HAP-1 (cell line): Measurements from ENCODE around the gene C10orf88.

Experiments
- DNase-seq, 2 experiments: peaks; one replicate each; pipeline ENCODE4 v3.0.0-alpha.2; 2016 to 2020; ENCODE audit warnings: low spot score in 2 of 2
- H3K27me3 ChIP-seq: fragments of 250-450 bp; sonication (Bioruptor Pico); 2 replicates; pipeline ENCODE4 v1.5.1; 2020; ENCODE audit warnings: low read depth, mild to moderate bottlenecking, moderate library complexity
- H3K36me3 ChIP-seq: fragments of 250-450 bp; sonication (Bioruptor Pico); replicated peaks from 2 replicates; pipeline ENCODE4 v1.5.1; 2020; ENCODE audit warnings: mild to moderate bottlenecking
- H3K4me1 ChIP-seq: fragments of 250-450 bp; sonication (Bioruptor Pico); 2 replicates; pipeline ENCODE4 v1.5.1; 2020; ENCODE audit warnings: mild to moderate bottlenecking
- H3K4me3 ChIP-seq: fragments of 250-450 bp; sonication (Bioruptor Pico); 2 replicates; pipeline ENCODE4 v1.5.1; 2020; ENCODE audit warnings: mild to moderate bottlenecking, moderate library complexity
- H3K9me3 ChIP-seq: fragments of 250-450 bp; sonication (Bioruptor Pico); 2 replicates; pipeline ENCODE4 v1.5.1; 2020; ENCODE audit warnings: mild to moderate bottlenecking, moderate library complexity
- in situ Hi-C: fragments of 300-500 bp; cut with MboI; formaldehyde crosslinking; loops from 3 replicates; pipeline ENCODE4 v1.14.3; 2020; ENCODE audit warnings: low sequenced_read_pairs, inconsistent platforms, mixed read lengths

Gene C10orf88

GRCh38 chr10:122983898-122984297 is 29.9 kb upstream of the C10orf88 start:
- no peaks in the 10 kb centered on the region for H3K9me3 ChIP-seq
- H3K27me3 ChIP-seq: no peaks in the 10 kb centered on the region
- in situ Hi-C loops: no loop called here
- H3K36me3 ChIP-seq: no peaks in the 10 kb centered on the region
- H3K4me1 ChIP-seq: peaks cover 12% of the 10 kb centered on the region
- H3K4me3 ChIP-seq: no peak overlapping the region
- no peak for DNase-seq

GRCh38 chr10:122981066-122981464 is 27.0 kb upstream of the C10orf88 start:
- in situ Hi-C loops: no loop called here
- Histone ChIP-seq H3K27me3 (no peaks in the 10 kb centered on the region), H3K36me3 (no peaks in the 10 kb centered on the region), H3K9me3 (no peaks in the 10 kb centered on the region), H3K4me1 (peaks cover 7% of the 10 kb centered on the region), H3K4me3 (peak overlapping the region; percentile 93)
- peak; percentile 43 to 69 for DNase-seq

- H3K36me3 ChIP-seq: no peaks in the 10 kb centered on the region
- DNase-seq: peak; percentile 64 to 91
- H3K4me1 ChIP-seq: peaks cover 7% of the 10 kb centered on the region
- no peaks in the 10 kb centered on the region for H3K27me3 ChIP-seq
- H3K4me3 ChIP-seq: peak within 1 kb of the TSS; percentile 93
- in situ Hi-C loops: no loop called here
- H3K9me3 ChIP-seq: no peaks in the 10 kb centered on the region
Measured at GRCh38 chr10:122980209-122981065, 26.4 kb upstream of the C10orf88 start, which contains the start of gene PSTK. TSS of gene PSTK (plus strand) at chr10:122980401. CDS start at chr10:122980480, 79 bp downstream.

DNA sequence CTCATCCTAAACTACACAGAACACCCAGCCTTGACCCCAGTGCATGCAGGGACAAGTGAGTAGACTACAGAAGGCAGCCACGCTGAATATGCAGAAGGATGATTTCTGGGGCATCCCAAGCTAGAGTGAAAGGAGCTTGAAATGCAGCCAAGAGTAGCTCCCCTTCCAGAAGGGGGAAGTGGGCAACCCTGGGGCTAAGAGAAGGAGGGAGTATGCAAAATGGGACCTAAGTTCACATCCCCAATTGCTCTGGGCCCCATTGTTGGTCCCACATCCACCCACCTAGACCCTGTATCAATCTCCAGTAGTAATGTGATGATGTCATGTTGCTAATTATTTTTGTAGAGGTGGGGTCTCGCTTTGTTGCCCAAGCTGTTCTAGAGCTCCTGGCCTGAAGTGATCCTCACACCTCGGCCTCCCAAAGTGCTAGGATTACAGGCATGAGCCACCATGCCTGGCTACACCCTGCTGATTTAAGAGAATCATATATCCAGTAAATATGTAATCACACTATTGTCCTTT is 20.6 kb upstream of the C10orf88 start:
- no peak for DNase-seq
- Histone ChIP-seq H3K4me3 (no peak overlapping the region), H3K9me3 (no peaks in the 10 kb centered on the region), H3K4me1 (peaks cover 3% of the 10 kb centered on the region), H3K36me3 (no peaks in the 10 kb centered on the region), H3K27me3 (no peaks in the 10 kb centered on the region)
- in situ Hi-C loops: no loop called here

DNA sequence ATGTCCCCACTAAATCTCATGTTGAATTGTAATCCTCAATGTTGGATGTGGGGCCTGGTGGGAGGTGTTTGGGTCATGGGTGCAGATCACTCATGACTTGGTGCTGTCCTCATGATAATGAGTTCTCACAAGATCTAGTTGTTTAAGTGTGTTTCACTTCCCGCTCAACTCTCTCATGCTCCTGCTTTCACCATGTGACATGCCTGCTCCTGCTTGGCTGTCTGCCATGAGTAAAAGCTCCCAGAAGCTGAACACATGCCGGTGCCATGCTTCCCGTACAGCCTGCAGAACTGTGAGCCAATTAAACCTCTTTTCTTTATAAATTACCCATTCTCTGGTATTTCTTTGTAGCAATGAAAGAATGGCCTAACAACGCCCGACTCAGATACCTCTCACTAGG is 20.0 kb upstream of the C10orf88 start:
- no peaks in the 10 kb centered on the region for H3K36me3 ChIP-seq
- H3K27me3 ChIP-seq: no peaks in the 10 kb centered on the region
- H3K4me3 ChIP-seq: no peak overlapping the region
- peak in 1 of 2 experiments; percentile 31 for DNase-seq
- H3K4me1 ChIP-seq: peaks cover 3% of the 10 kb centered on the region
- in situ Hi-C loops: no loop called here
- no peaks in the 10 kb centered on the region for H3K9me3 ChIP-seq

DNA sequence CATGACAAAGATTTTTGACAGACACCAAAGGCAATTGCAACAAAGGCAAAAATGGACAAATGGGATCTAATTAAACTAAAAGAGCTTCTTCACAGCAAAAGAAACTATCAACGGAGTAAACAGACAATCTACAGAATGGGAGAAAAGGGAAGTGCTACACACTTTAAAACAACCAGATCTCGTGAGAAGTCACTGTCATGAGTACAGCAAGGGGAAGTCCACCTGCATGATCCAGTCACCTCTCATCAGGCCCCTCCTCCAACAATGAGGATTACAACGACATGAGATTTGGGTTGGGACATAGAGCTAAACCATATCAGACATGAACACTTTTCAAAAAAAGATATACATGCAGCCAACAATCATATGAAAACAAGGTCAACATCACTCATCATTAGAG is 14.7 kb upstream of the C10orf88 start:
- no peak for DNase-seq
- no peaks in the 10 kb centered on the region for H3K27me3 ChIP-seq
- H3K4me1 ChIP-seq: no peaks in the 10 kb centered on the region; the same call in 1 of the 2 replicates
- no peaks in the 10 kb centered on the region for H3K36me3 ChIP-seq
- in situ Hi-C loops: no loop called here
- H3K4me3 ChIP-seq: no peak overlapping the region
- 0 out of 2 replicates have a peak, but pooled peaks cover 3% of the 10 kb centered on the region for H3K9me3 ChIP-seq

GRCh38 chr10:122966879-122967278 is 12.9 kb upstream of the C10orf88 start:
- in situ Hi-C loops: no loop called here
- H3K9me3 ChIP-seq: 0 out of 2 replicates have a peak, but pooled peaks cover 3% of the 10 kb centered on the region
- H3K27me3 ChIP-seq: no peaks in the 10 kb centered on the region
- H3K4me3 ChIP-seq: no peak overlapping the region
- no peak for DNase-seq
- H3K36me3 ChIP-seq: no peaks in the 10 kb centered on the region
- H3K4me1 ChIP-seq: no peaks in the 10 kb centered on the region

GRCh38 chr10:122962405-122962804 is 8.4 kb upstream of the C10orf88 start:
- Histone ChIP-seq H3K9me3 (0 out of 2 replicates have a peak, but pooled peaks cover 2% of the 10 kb centered on the region), H3K4me3 (no peak overlapping the region), H3K27me3 (no peaks in the 10 kb centered on the region), H3K36me3 (no peaks in the 10 kb centered on the region), H3K4me1 (no peaks in the 10 kb centered on the region)
- DNase-seq: no peak
- in situ Hi-C loops: no loop called here

- no peak for DNase-seq
- no peaks in the 10 kb centered on the region for H3K9me3 ChIP-seq
- in situ Hi-C loops: no loop called here
- no peak overlapping the region for H3K4me3 ChIP-seq
- H3K4me1 ChIP-seq: peaks cover 2% of the 10 kb centered on the region
- H3K36me3 ChIP-seq: peaks cover under 1% of the 10 kb centered on the region; the same call in 1 of the 2 replicates
- H3K27me3 ChIP-seq: no peaks in the 10 kb centered on the region
Measured at GRCh38 chr10:122957474-122957873, 3.4 kb upstream of the C10orf88 start.

DNA sequence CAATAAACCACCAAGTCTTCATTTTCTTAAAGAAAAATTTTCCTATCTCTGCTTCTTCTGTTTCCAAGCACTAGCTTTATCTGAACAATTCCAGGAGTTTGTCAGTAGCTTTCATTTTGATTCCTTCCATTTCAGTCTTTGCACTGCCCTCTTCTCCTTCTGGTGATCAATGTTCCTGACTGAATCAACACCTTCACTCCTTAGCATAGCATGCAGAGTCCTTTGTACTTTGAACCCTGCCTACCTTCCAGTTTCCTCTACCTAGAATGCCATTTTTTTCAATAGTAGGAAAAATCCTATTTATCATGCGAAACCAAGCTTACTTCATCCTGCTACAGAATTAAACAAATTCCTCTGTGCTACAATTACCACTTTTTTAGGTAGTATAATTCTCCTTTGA is 1.9 kb upstream of the C10orf88 start:
- H3K4me3 ChIP-seq: no peak overlapping the region

GRCh38 chr10:122954731-122955050 is 664 bp upstream of the C10orf88 start:
- in situ Hi-C loops: no loop called here

More for the DNA sequence above, 1.9 kb upstream of the C10orf88 start:
- in situ Hi-C loops: no loop called here
- Histone ChIP-seq H3K27me3 (no peaks in the 10 kb centered on the region), H3K4me1 (peaks cover 7% of the 10 kb centered on the region), H3K9me3 (no peaks in the 10 kb centered on the region), H3K36me3 (peaks cover 5% of the 10 kb centered on the region; the same call in 1 of the 2 replicates)
- no peak for DNase-seq

DNA sequence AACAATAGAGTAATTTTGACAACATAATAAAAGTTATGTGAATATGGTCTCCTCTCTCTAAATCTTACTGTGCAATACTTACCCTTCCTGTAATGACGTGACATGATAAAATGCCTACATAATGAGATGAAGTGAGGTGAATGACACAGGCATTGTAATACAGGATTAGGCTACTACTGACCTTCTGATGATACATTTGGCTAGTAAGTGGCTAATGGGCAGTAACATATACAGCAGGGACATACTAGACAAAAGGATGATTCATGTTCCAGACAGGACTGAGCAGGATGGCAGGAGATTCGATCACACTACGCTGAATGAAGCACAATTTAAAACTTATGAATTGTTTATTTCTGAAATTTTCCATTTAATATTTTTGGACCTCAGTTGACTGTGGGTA is 4.7 kb downstream of the C10orf88 start:
- peaks cover 7% of the 10 kb centered on the region for H3K4me1 ChIP-seq
- no peak for DNase-seq
- H3K4me3 ChIP-seq: no peak overlapping the region
- H3K27me3 ChIP-seq: no peaks in the 10 kb centered on the region
- in situ Hi-C loops: no loop called here
- no peaks in the 10 kb centered on the region for H3K9me3 ChIP-seq
- peaks cover 30% of the 10 kb centered on the region for H3K36me3 ChIP-seq

More at GRCh38 chr10:122954731-122955050, 664 bp upstream of the C10orf88 start:
- H3K9me3 ChIP-seq: no peaks in the 10 kb centered on the region
- H3K4me1 ChIP-seq: peaks cover 7% of the 10 kb centered on the region
- peaks cover 5% of the 10 kb centered on the region; the same call in 1 of the 2 replicates for H3K36me3 ChIP-seq
- H3K4me3 ChIP-seq: 0 out of 2 replicates have a peak overlapping the region, but pooled peaks have one; percentile 89
- no peaks in the 10 kb centered on the region for H3K27me3 ChIP-seq
- DNase-seq: no peak

DNA sequence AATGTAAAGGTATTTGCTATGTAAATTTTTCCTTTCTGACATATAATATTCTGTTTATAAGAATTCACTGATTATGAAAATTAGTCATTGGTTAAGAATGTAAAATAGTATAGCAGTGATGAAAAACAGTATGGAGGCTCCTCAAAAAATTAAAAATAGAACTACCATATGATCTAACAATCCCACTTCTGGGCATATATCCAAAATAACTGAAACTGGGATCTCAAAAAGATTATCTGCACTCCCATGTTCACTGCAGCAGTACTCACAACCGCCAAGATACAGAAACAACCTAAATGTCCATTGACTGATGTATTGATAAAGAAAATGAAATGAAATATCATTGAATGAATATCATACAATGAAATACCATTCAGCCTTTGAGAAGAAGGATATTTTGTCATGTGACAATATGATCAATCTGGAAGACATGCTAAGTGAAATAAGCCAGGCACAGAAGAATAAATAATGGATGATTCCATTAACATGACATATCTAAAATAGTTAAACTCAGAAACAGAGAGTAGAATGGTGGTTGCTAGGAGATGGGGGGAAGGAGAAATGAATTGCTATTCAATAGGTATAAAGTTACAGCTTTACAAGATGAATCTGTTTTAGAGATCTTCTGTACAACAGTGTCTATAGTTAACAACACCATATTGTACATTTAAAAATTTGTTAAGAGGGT is 14.0 kb downstream of the C10orf88 start:
- Histone ChIP-seq H3K4me3 (no peak overlapping the region), H3K27me3 (no peaks in the 10 kb centered on the region), H3K4me1 (no peaks in the 10 kb centered on the region), H3K36me3 (peaks cover 14% of the 10 kb centered on the region), H3K9me3 (no peaks in the 10 kb centered on the region)
- in situ Hi-C loops: no loop called here
- no peak for DNase-seq
